Mucosa of gallbladder (tissue), 1 donor: Measurements from ENCODE around the gene RAB1B. TPM values are rescaled to one million over a fixed set of nuclear protein-coding genes. Genes with fewer than 3 reads are reported as not detected.
"Not testable (repeated sequence)": the region's sequence is repeated elsewhere in the genome, so short reads cannot be mapped to it uniquely, and the experiment has no call there.

Experiments
- DNase-seq: peaks from one replicate; pipeline ENCODE4 v3.0.0-alpha.2; 2020; ENCODE audit warnings: low spot score
- total RNA-seq: library from RNA; stranded (reverse); gene quantifications from one replicate; pipeline ENCODE4 v1.2.1, GENCODE V29; 2021
- donor health status: DM: no; HTN: no; CAD: no.

Gene RAB1B
- total RNA-seq, 1 donor from 2014 or later: 187 TPM

- DNase-seq: no peak
Measured at GRCh38 chr11:66239998-66240780, 28.2 kb upstream of the RAB1B start.

- DNase-seq: no peak
Measured at GRCh38 chr11:66240781-66241136, 27.7 kb upstream of the RAB1B start.

- no peak for DNase-seq
Measured at GRCh38 chr11:66242095-66242765, 26.2 kb upstream of the RAB1B start.

- no peak for DNase-seq
Measured at GRCh38 chr11:66243782-66244535, 24.5 kb upstream of the RAB1B start.

- no peak for DNase-seq
Measured at GRCh38 chr11:66247295-66247694, 21.1 kb upstream of the RAB1B start.

GRCh38 chr11:66247801-66248200 is 20.6 kb upstream of the RAB1B start:
- DNase-seq: no peak

- DNase-seq: no peak
Measured at GRCh38 chr11:66248903-66249302, 19.5 kb upstream of the RAB1B start.

- no peak for DNase-seq
Measured at GRCh38 chr11:66251809-66252208, 16.6 kb upstream of the RAB1B start.

- not testable (repeated sequence) for DNase-seq
Measured at GRCh38 chr11:66253081-66253480, 15.4 kb upstream of the RAB1B start.

- no peak for DNase-seq
Measured at GRCh38 chr11:66258473-66258893, 10.0 kb upstream of the RAB1B start.

GRCh38 chr11:66259225-66259624 is 9.2 kb upstream of the RAB1B start:
- DNase-seq: no peak

- no peak for DNase-seq
Measured at GRCh38 chr11:66259956-66260355, 8.5 kb upstream of the RAB1B start.

GRCh38 chr11:66261578-66261977 is 6.9 kb upstream of the RAB1B start:
- DNase-seq: no peak

- no peak for DNase-seq
Measured at GRCh38 chr11:66262191-66262590, 6.2 kb upstream of the RAB1B start.

- no peak for DNase-seq
Measured at GRCh38 chr11:66262696-66263095, 5.7 kb upstream of the RAB1B start.

- no peak for DNase-seq
Measured at GRCh38 chr11:66263231-66263630, 5.2 kb upstream of the RAB1B start.

GRCh38 chr11:66263785-66264184 is 4.7 kb upstream of the RAB1B start:
- no peak for DNase-seq

- no peak for DNase-seq
Measured at GRCh38 chr11:66264383-66264782, 4.1 kb upstream of the RAB1B start.

- no peak for DNase-seq
Measured at GRCh38 chr11:66264914-66265313, 3.5 kb upstream of the RAB1B start.

GRCh38 chr11:66265531-66266377 is 2.7 kb upstream of the RAB1B start:
- no peak for DNase-seq

GRCh38 chr11:66266378-66267038 is 1.9 kb upstream of the RAB1B start:
- no peak for DNase-seq
